Activated effector memory CD4-positive, alpha-beta T cell treated with Interleukin-2 at 50 U/mL for 16 hours (primary cell): ENCODE measurements around the gene GABRG2.
"Not testable (repeated sequence)": the region's sequence is repeated elsewhere in the genome, so short reads cannot be mapped to it uniquely, and the experiment has no call there.

Experiments used
- DNase-seq: peaks from one replicate; pipeline ENCODE4 v3.0.0-alpha.2; 2020

The GABRG2 gene

DNA sequence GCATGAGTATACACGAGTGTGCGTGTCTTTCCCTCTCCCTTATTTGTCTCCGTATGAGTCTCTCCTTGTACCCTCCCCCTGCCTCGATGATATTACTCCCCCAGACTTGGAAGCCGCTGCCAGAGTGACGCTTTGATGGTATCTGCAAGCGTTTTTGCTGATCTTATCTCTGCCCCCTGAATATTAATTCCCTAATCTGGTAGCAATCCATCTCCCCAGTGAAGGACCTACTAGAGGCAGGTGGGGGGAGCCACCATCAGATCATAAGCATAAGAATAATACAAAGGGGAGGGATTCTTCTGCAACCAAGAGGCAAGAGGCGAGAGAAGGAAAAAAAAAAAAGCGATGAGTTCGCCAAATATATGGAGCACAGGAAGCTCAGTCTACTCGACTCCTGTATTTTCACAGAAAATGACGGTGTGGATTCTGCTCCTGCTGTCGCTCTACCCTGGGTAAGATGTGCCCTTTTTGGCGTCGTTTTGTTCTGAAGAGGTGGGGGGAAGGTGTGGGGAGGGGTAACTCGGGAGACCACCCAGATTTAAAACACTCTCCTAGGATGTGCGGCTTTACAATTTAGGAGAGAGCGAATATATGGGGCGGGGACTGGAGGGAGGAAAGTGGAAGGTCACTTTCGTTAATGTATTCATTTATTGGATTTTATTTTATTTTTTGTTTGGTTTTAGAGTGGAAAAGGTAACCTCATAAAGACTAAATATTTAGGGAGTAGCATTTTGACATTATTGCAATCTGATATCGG is at the start of gene GABRG2:
GABRG2 (plus strand) TSS at position 119 of the 757 bp plus-strand sequence; CDS start at position 346, 227 bp downstream.
- DNase-seq, result no peak

DNA sequence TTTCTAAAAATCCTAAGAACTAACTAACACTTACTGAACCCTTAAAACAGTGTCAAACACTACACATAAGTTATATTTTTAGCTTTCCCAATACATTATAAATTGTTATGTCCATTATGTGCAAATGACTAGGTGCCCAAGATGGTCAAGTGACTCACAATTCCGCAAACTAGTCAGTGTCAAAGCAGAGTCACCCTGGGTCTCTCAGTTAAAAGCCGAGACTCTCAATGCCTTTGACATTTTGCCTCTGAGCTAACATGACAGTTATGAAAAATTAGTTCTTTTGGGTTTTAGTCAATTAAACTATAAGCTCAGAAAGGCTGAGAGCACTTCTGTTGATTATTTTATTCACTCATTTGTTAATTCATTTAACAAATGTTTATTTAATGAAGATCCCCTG is 42.3 kb upstream of the GABRG2 start:
- no peak for DNase-seq

DNA sequence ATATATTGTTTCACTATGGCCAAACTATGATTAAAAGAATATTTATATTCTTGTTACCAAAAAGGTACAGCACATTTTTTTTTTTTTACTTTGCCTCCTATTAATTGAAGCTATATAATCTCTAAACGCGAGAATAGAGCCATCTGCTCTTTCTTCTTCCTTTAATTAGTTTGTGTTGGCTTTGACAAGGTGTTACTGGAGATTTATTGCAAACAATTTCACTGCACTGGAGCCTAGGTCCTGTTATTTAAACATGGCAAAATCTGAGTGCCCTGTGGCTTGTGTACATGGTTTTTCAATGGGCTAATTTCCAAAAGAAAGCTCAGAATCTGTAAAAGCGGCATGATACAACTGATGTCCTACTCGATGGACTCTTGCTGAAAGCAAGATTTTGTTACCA is 40.8 kb upstream of the GABRG2 start:
- no peak for DNase-seq

DNA sequence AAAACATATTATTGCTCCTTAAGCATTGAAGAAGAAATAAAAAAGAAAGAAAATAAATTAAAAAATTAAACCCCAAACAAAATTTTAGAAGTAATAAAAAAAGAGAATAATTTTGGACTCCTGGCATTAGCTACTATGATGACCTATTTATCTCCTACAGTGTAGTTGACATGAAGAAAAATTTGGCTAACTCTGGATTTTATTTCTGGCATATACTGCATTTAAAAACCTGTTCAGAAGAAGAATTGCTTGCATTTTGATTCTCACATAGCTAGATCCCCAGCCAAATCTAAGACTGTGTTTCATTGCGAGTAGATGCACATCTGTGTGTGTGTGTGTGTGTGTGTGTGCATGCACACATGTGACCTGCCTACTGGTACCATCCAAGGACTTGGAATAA is 30.1 kb upstream of the GABRG2 start:
- no peak for DNase-seq

DNA sequence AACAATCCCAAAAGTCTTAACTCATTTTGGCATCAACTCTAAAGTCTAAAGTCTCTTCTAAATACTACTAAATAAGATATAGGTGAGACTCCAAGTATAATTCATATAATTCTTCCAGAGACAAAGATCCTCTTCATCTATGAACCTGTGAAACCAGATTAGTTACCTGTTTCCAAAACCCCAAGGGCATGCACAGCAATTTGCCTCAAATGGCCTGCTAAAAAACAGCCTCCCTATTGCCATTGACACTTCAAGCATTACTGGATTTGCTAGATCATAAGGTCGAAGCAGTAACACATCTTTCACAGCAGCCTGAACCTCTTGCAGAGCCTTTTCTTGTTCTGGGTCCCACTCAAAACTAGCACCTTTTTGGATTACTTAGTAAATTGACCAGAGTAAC is 20.3 kb upstream of the GABRG2 start:
- DNase-seq, result no peak

DNA sequence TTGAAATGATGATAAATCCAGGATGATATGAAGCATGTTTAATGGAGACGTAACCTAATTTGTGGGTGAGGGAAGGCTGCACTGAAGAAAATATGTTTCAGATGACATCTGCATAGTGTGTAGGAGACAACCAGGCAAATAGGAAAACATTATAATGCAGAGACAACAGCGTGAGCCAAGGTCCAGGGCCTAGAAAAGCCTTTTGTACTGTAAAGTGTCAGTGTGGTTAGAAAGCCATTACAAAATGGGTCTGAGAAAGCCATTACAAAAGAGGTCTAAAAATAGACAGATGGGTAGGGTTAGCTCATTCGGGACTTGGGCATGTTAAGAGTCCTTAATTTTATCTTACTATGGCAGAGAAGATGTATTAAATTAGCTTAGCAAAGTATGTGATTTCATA is 14.9 kb upstream of the GABRG2 start:
- DNase-seq, result no peak

DNA sequence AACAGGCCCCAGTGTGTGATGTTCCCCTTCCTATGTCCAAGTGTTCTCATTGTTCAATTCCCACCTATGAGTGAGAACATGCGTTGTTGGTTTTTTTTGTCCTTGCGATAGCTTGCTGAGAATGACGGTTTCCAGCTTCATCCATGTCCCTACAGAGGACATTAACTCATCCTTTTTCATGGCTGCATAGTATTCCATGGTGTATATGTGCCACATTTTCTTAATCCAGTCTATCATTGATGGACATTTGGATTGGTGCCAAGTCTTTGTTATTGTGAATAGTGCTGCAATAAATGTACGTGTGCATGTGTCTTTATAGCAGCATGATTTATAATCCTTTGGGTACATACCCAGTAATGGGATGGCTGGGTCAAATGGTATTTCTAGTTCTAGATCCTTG is 12.5 kb upstream of the GABRG2 start:
- not testable (repeated sequence) for DNase-seq

DNA sequence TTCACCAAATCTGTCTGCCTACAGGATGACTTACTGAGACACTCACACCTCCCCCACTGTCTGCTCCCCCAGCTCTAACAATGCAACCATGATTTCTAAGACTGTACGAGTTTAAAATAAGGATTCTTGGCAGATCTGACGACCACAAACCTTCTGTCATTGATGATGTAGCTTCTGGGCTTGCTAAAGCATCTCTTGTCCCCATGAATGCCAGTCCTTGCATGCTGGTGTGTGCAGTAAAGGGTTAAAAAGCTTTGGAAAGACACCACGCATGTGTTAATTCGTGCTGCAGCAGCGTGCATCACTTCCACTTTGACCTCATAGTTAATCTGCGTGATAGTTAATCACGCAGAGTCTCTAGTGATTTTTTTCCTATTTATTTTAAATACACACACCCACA is 411 bp upstream of the GABRG2 start:
- no peak for DNase-seq

DNA sequence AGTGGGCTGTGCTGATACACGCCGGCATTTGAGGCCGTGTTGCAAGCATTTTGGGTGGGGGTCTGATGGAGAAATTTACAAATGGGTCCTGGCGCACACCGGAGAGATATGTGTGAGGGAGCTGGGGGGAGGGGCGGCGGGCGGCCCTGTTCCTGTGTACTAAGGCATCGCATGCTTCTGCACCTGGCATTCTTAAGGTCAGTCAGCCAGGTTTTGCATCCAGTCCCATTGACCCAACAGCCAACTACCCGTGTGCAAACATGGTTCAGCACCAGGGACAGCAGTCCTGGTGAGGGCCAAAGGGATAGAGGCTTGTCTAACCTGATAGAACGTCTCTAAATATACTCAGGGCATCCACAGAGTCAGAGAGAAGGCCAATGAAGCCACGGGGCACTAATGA is 839 bp downstream of the GABRG2 start:
- no peak for DNase-seq

DNA sequence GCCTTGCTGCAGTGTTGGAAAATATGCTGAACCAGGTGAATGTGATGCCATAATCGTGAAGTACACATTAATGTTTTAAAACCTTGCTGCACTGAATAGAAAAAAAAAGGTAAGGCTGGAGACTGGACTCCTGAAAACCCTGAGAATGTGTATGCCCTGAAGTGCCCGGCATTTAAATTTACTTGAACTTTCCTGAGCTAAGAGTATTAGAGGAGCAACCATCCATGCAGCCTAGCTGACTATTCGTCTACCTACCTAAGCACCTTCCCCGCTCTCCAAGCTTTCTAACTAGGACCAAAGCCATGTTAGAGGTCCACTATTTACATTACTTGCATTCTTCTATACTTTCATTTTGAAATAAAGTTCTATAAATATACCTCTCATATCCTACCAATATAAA is 1.4 kb downstream of the GABRG2 start:
- DNase-seq, result no peak

DNA sequence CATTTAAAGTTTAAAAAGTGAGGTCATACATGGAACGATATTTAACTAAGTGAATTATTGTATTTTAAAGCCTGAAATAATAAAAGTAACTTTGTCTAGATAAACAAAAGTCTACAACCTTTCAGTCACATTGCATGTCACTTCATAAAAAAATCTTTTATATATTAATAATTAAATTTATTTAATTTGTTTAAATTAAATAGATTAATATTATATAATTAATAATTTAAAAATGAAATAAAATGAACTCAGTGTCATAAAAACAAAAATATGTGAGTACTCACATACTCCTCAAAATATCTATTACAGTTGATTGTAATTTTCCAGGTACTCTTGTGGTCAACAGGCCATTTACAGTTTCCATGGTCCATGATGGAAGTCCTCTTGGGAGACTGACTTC is 11.2 kb downstream of the GABRG2 start:
- DNase-seq, result no peak

DNA sequence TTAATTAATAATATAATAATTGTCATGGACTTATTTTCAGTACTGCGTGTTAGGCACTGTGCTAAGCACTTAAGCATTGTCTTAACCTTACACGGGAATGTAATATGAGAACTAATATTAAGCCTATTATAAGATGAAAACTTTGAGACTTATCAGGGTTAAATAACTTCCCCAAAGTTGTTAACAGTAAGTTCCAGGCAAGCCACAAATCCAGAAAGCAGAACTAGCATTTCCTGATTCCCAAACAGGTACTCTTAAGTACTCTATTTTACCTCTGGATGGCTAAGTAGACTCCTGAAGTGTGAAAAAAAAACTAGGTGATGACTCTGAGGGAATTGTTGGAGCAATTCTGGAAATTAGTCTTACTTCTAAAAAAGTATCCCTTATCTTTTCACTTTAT is 23.8 kb downstream of the GABRG2 start:
- no peak for DNase-seq

DNA sequence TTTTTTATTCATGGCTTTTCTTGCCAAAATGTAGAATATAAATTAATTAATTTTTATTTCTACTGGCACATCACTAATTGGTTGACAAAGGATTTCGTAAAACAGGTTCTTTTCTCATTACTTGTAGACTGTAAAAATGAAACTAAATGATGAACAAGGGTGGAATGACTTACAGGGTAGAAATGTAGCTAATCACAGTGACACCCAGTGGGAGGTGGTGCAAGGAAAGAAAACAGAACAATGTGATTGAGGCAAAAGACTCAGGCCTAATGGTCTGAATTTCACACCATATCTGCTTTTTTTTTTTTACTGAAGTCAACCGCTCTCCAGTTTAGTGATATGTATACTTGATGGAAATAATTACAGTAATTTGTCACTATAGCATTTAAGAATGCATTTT is 28.9 kb downstream of the GABRG2 start:
- DNase-seq, result no peak

DNA sequence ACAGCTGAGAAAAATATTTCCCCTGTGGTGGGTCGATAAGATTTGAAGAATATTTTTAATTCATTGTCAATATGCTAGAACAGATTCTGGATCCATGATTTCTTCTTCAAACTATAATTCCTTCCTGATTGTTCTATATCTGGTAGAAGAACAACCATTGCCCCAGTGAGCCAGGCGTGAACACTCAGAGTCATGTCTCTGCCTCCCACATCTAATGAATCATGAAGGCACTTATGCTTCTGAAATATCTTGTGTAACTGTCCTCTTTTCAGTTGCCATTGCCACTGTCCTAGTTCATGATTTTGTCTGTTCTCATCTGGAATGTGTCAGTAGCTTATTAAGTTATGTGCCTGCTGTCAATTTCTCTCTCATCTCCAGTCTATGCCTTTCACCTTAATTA is 40.0 kb downstream of the GABRG2 start:
- DNase-seq, result no peak

DNA sequence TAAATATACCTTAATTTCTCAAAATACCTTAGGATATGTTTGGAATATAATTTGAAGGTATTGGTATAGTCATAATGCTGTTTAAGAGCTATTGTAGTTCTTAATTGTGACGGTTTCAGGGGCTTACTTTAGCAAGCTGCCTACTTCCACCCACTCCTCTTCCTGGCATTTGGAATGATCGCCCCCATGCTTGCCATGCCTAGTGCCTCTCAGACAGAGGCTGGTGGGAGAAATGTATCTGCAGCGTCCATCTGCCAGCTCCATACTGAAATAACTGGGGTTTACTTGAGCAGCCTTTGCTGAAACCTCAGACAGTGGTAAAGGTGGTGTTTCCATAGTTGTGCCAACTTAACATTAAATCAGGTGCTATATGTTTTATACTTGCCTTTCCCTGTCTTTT is 52.2 kb downstream of the GABRG2 start:
- no peak for DNase-seq

DNA sequence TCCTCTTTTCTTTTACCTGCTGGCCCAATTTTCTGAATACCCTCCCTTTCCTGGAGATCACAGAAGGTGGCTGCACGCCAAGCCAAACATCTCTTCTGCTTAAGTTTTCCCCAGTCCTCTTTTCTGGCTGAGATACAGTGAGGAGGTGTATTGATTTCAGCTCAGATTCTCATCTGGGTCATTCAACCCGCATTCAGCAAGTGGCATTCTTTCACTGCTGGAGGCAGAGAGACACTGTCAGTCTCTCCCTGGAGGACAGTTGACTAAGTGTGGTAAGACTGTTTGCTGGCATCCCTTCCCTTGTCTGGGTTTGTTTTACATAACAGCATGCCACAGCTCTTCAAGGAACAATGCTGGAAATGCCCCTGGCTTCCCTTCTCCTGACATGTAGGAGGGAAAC is 60.5 kb downstream of the GABRG2 start:
- no peak for DNase-seq

DNA sequence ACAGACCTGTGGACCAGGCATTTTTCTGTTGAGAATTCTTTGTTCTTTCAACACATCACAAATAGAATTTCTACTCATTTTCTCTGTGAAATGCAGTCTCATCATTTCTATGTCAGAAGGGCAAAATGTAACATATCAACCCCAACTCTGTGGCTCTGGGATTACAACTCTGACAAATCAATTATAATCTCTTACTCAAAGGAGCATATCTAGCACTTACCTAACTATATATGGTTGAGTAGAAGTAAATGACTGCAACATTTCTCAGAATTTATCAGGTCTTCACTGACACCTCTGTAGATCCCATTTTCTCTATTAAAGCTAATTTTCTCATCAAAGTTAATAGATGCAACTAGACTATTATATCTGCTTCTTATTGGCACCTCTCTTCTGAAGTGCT is 64.8 kb downstream of the GABRG2 start:
- no peak for DNase-seq

DNA sequence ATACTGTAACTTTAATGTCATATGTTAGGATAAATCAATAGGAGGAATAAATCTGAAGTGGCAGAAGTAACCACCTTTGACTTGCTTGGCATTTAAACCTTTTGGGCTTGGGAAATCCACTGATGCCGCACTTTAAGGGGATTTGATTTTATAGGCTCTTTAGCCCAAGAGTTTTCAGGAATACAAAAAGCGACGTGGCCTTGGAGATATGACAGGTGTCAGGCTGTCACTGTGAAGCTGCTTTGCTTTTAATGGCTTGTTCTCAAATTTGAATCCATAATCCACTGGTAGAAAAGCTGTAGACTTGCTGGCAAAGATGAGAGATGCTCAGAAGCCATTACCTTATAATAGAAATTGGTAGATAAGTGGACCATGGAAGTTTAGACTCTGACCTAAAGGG is 71.6 kb downstream of the GABRG2 start:
- DNase-seq, result no peak

DNA sequence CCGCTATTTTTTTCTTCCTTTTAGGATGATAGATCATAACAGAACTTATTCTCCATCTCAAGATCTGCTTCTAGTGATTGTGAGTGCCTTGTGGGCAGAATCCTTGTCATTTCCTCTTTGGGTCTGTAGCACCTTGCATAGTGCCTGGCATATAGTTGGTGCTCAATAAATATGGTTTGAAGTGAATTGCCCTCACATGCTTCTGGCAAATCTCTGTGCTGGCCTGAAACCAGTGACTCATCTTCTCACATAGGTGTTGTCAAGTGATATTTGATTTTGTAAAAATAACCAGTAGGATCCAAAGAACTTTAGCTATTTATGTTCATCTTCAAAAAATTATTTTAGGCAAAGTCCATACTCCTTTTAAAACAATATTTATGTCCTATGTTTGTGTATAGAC is 86.7 kb downstream of the GABRG2 start:
- DNase-seq, result no peak

DNA sequence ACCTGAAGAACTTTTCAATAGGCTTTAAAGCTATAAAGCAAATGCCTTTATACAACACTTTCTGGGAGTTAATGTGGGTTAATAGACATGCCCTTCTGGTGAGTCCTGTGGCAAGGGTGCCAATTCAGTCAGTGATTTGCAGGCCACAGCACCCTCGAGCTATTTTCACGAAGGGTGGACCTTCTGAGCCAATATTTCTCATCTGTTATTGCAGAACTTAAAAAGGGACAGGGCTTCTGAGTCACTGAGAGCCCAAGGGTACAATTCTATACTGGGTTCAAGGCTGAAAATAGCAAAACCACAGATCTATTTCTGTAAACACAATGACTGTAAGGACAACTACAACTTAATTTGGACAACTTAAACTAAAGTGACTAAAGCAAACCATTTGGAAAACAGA is 92.8 kb downstream of the GABRG2 start:
- DNase-seq, result no peak

DNA sequence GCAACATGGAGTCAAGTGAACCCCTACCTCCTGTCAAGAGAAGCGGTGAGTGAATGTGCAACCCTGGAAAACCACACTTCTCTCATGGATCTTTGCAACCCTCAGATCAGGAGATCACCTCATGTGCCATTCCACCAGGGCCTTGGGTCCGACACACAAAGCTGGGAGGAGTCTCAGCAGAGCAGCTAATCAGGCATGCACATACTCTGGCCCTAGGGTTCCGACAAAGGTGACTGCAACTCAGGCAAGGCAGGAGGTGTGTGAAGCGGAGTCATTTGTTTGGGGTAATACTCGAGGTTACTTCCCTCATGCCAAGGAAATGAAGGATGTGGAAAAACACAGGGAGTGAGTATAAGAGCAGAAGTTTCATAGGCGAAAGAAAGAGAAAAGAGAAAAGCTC is 96.1 kb downstream of the GABRG2 start:
- no peak for DNase-seq

DNA sequence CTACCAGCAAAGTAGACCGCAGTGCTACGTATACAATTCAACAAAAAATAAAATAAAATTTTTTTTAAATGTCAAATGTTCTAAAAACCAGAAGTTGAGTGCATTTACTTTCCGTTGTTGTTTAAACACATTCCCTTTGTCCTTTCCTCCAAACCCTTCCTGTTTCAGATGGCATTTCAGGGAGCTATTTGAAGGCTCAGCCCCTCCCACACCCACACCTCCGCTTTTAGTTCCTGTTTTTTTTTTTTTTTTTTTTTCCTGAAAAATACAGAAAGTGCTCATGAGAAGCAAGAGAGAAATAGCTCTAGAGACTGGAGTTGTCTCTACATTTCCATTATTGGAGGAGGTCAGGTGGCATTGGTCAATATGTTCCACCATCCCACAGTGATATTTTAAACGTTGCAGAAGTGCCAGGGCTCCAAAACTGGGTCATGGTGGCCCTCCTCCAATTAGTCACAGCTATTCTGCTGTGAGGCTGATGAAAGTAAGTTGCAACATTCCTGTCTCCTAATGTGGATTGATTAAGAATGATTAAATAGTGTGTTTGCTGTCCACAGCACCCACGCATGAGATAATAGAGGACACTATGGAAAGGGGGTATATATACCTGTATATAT is 106.9 kb downstream of the GABRG2 start:
- DNase-seq, result no peak

DNA sequence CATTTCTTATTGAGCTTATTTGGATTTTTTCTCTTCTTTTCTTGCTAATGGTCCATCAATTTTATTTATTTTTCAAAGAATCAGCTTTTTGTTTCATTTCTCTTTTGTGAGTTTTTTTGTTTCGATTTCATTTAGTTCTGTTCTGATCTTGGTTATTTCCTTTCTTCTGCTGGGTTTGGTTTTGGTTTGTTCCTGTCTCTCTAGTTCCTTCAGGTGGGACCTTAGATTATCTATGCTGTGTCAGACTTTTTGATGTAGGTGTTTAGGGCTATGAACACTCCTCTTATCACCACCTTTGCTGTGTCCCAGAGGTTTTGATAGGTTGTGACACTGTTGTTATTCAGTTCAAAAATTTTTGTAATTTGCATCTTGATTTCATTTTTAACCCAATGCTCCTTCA is 119.8 kb downstream of the GABRG2 start:
- DNase-seq, result no peak

DNA sequence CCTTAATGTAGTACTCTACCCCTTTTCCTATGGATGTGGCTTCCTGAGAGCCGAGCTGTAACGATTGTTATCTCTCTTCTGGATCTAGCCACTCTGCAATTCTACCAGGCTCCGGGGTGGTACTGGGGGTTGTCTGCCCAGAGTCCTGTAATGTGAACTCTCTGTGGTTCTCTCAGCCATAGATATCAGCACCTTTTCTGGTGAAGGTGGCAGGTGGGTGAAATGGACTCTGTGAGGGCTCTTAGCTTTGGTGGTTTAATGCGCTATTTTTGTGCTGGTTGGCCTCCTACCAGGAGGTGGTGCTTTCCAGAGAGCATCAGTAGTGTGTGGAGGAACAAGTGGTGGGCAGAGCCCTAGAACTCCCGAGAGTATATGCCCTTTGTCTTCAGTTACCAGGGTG is 122.1 kb downstream of the GABRG2 start:
- DNase-seq, result no peak

DNA sequence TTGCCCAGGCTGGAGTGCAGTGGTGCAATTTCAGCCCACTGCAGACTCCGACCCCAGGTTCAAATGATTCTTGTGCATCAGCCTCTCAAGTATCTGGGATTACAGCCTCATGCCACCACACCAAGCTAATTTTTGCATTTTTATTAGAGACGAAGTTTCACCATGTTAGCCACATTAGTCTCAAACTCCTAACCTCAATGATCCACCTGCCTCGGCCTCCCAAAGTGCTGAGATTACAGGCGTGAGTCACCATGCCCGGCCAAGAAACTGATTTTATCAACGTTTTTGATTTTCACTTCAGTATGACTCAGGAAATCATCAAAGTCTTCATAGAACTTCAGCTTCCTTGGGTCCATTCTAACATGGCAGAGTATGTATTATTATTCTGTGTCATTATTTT is 125.4 kb downstream of the GABRG2 start:
- DNase-seq, result no peak
